Effector memory CD4-positive, alpha-beta T cell (primary cell): ENCODE data around the gene SLC44A5.
"Not testable (repeated sequence)": the region's sequence is repeated elsewhere in the genome, so short reads cannot be mapped to it uniquely, and the experiment has no call there.

Experiments
- DNase-seq, 3 donors: peaks; one replicate each; pipeline ENCODE4 v3.0.0-alpha.2; 2020
- H3K27ac ChIP-seq: 2 replicates; pipeline ENCODE4 v1.7.0; 2013; ENCODE audit warnings: mild to moderate bottlenecking, low read length, moderate library complexity; ENCODE audit not compliant: insufficient read depth, poor library complexity, severe bottlenecking
- H3K27me3 ChIP-seq: replicated peaks from 2 replicates; pipeline ENCODE4 v1.7.0; 2013; ENCODE audit warnings: mild to moderate bottlenecking, low read length; ENCODE audit not compliant: insufficient read depth, control insufficient read depth, poor library complexity, severe bottlenecking
- H3K36me3 ChIP-seq: 2 replicates; pipeline ENCODE4 v1.7.0; 2013; ENCODE audit warnings: mild to moderate bottlenecking, low read length, moderate library complexity; ENCODE audit not compliant: control insufficient read depth, insufficient read depth
- H3K4me1 ChIP-seq: 2 replicates; pipeline ENCODE4 v1.7.0; 2013; ENCODE audit warnings: low read length, mild to moderate bottlenecking; ENCODE audit not compliant: control insufficient read depth, insufficient read depth, poor library complexity, severe bottlenecking
- H3K4me3 ChIP-seq: 2 replicates; pipeline ENCODE4 v1.7.0; 2013; ENCODE audit warnings: low read length, low read depth, mild to moderate bottlenecking; ENCODE audit not compliant: insufficient read depth, poor library complexity, severe bottlenecking
- H3K9me3 ChIP-seq: 2 replicates; pipeline ENCODE4 v1.7.0; 2013; ENCODE audit warnings: mild to moderate bottlenecking, low read length, moderate library complexity; ENCODE audit not compliant: control insufficient read depth

The SLC44A5 gene

DNA sequence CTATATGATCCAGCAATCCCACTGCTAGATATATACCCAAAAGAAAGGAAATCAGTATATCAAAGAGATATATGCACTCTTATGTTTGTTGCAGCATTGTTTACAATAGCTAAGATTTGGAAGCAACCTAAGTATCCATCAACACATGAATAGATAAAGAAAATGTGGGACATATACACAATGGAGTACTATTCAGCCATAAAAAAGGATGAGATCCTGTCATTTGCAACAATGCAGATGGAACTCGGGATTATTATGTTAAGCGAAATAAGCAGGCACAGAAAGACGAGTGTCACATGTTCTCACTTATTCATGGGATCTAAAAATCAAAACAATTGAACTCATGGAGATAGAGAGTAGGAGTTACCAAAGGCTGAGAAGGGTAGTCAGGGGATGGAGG, 17.5 kb downstream of the SLC44A5 start:
- not testable (repeated sequence) for H3K27me3 ChIP-seq, H3K4me3 ChIP-seq, DNase-seq

GRCh38 chr1:75589637-75590036, 21.3 kb downstream of the SLC44A5 start:
- no peaks in the 10 kb centered on the region for H3K9me3 ChIP-seq
- H3K4me3 ChIP-seq, result no peak overlapping the region
- no peak overlapping the region for H3K27ac ChIP-seq
- H3K36me3 ChIP-seq, result no peaks in the 10 kb centered on the region
- no peaks in the 10 kb centered on the region for H3K4me1 ChIP-seq
- peaks cover 4% of the 10 kb centered on the region for H3K27me3 ChIP-seq
- DNase-seq, result no peak

More for the DNA sequence above, 17.5 kb downstream of the SLC44A5 start:
- not testable (repeated sequence) for H3K36me3 ChIP-seq, H3K4me1 ChIP-seq, H3K27ac ChIP-seq, H3K9me3 ChIP-seq

- no peaks in the 10 kb centered on the region for H3K4me1 ChIP-seq
- H3K4me3 ChIP-seq, result no peak overlapping the region
- peaks cover 4% of the 10 kb centered on the region for H3K27me3 ChIP-seq
- DNase-seq, result no peak
- H3K36me3 ChIP-seq, result no peaks in the 10 kb centered on the region
- no peak overlapping the region for H3K27ac ChIP-seq
- H3K9me3 ChIP-seq, result no peaks in the 10 kb centered on the region
Observed at GRCh38 chr1:75588779-75589475, 22.0 kb downstream of the SLC44A5 start.

DNA sequence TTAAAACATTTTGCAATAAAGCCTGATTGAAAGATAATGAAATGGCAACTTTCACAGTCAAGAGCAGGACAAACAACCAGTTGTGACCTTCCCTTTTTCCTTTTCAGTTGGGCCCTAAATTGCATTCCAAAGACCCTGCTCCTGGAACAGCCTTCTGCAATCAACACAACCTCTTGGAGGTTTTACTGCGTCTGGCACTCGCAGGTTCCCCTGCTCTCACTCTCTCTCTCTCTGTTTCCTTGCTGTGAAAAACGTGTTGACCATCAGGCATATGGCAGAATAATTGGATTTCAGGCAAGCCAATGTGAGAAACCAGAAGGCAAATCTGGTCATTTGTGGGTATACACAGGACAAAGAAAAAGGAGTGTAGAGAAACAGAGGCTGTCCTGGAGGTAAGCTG, 23.2 kb downstream of the SLC44A5 start:
- no peaks in the 10 kb centered on the region for H3K9me3 ChIP-seq
- DNase-seq, result no peak
- H3K27ac ChIP-seq, result no peak overlapping the region
- H3K27me3 ChIP-seq, result peaks cover 4% of the 10 kb centered on the region
- no peaks in the 10 kb centered on the region for H3K36me3 ChIP-seq
- no peaks in the 10 kb centered on the region for H3K4me1 ChIP-seq
- H3K4me3 ChIP-seq, result no peak overlapping the region

DNA sequence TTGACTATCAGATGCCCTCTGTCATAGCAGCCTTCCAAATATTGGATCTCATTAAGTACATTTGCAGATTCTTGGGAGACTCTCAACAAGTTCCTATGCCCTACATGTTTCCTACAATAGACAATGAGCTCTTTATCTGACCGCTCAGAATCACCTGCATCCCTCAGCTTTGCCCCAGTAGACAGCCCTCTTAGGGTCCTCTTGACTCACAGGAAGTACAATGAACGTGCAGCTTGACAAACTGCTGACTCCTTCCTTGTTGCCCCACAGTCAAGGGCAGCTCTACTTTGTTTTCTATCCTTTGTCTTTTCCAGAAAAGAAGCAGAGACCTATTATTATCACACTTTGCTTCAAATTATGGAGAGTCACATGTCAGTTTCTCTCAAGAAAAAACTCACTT, 27.6 kb downstream of the SLC44A5 start:
- Histone ChIP-seq H3K27ac (no peak overlapping the region), H3K27me3 (no peaks in the 10 kb centered on the region), H3K9me3 (no peaks in the 10 kb centered on the region), H3K36me3 (no peaks in the 10 kb centered on the region), H3K4me3 (no peak overlapping the region), H3K4me1 (no peaks in the 10 kb centered on the region)
- no peak for DNase-seq

- Histone ChIP-seq H3K4me3 (no peak overlapping the region), H3K4me1 (no peaks in the 10 kb centered on the region), H3K27ac (no peak overlapping the region), H3K36me3 (no peaks in the 10 kb centered on the region), H3K9me3 (no peaks in the 10 kb centered on the region), H3K27me3 (no peaks in the 10 kb centered on the region)
- no peak for DNase-seq
Observed at GRCh38 chr1:75582725-75583261, 28.1 kb downstream of the SLC44A5 start.

GRCh38 chr1:75579046-75579445, 31.9 kb downstream of the SLC44A5 start:
- H3K27me3 ChIP-seq, result no peaks in the 10 kb centered on the region
- no peaks in the 10 kb centered on the region for H3K9me3 ChIP-seq
- no peak overlapping the region for H3K4me3 ChIP-seq
- H3K36me3 ChIP-seq, result no peaks in the 10 kb centered on the region
- no peaks in the 10 kb centered on the region for H3K4me1 ChIP-seq
- H3K27ac ChIP-seq, result no peak overlapping the region
- no peak for DNase-seq

- H3K4me3 ChIP-seq, result no peak overlapping the region
- no peaks in the 10 kb centered on the region for H3K4me1 ChIP-seq
- no peaks in the 10 kb centered on the region for H3K27me3 ChIP-seq
- H3K27ac ChIP-seq, result no peak overlapping the region
- H3K9me3 ChIP-seq, result no peaks in the 10 kb centered on the region
- DNase-seq, result no peak
- no peaks in the 10 kb centered on the region for H3K36me3 ChIP-seq
Observed at GRCh38 chr1:75575837-75576236, 35.1 kb downstream of the SLC44A5 start.

GRCh38 chr1:75567191-75567590, 43.7 kb downstream of the SLC44A5 start:
- H3K27me3 ChIP-seq, result no peaks in the 10 kb centered on the region
- H3K9me3 ChIP-seq, result no peaks in the 10 kb centered on the region
- DNase-seq, result no peak
- no peak overlapping the region for H3K27ac ChIP-seq
- no peak overlapping the region for H3K4me3 ChIP-seq
- H3K4me1 ChIP-seq, result no peaks in the 10 kb centered on the region
- no peaks in the 10 kb centered on the region for H3K36me3 ChIP-seq

GRCh38 chr1:75559800-75560199, 51.1 kb downstream of the SLC44A5 start:
- H3K27me3 ChIP-seq, result no peaks in the 10 kb centered on the region
- H3K9me3 ChIP-seq, result no peaks in the 10 kb centered on the region
- H3K4me3 ChIP-seq, result no peak overlapping the region
- H3K27ac ChIP-seq, result no peak overlapping the region
- no peaks in the 10 kb centered on the region for H3K36me3 ChIP-seq
- no peaks in the 10 kb centered on the region for H3K4me1 ChIP-seq
- no peak for DNase-seq
